Activated CD4-positive, alpha-beta T cell treated with anti-CD3 and anti-CD28 coated beads, Interleukin-2, Interleukin-4, amounts not matched to agents 100 ng/mL and 50 ng/mL, durations not matched to agents 16 hours and 8 hours (primary cell): ENCODE data around the gene EGLN3.
"Not testable (repeated sequence)": the region's sequence is repeated elsewhere in the genome, so short reads cannot be mapped to it uniquely, and the experiment has no call there.

Source experiments
- DNase-seq: peaks from one replicate; pipeline ENCODE4 v3.0.0-alpha.2; 2020; ENCODE audit warnings: low spot score

The EGLN3 gene

DNA sequence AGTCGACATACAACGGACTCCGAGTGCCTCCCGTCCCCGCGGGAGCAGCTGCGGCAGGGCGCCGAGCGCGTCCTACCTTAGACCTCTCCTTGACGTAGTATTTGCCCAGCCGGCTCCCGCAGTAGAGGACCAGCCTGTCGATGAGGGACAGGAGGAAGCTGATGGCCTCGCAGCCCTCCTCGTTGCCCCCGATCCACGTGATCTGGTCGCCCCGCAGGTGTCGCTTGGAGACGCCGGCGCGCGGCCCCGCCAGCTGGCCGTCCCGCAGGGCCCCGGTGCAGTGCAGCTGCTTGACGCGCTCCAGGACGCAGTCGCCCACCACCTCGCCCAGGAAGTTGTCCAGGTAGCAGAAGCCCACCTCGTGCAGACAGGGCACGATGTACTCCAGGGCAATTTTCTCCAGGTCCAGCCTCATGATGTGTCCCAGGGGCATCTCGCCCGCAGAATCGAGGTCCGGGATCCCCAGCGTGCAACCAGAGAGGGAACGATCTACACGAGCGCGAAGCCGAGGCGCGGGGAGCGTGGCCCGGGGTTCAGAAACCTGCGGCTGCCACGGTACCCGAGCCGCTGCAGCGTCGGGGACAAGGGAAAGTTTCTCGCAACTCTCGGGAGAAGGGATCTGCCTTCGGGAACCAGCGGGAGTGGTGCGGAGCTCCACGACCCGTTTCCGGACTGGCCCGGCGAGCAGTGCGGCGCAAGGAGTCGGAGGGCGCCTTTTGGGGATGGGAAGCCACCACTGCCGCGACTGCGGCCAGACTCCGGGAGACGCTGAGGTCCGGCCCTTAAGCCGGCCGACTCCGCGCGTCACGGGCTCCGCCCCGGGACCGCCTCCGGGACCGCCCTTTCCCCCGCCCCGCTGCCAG is at the start of gene EGLN3:
TSS of gene EGLN3 (minus strand) at position 755 of the 863 bp plus-strand sequence. CDS start at position 433, 322 bp downstream.
- DNase-seq, result peak; percentile 68

- DNase-seq, result no peak
Observed at GRCh38 chr14:34000396-34000795, 49.5 kb upstream of the EGLN3 start.

GRCh38 chr14:33999771-34000291 is 49.0 kb upstream of the EGLN3 start:
- no peak for DNase-seq

DNA sequence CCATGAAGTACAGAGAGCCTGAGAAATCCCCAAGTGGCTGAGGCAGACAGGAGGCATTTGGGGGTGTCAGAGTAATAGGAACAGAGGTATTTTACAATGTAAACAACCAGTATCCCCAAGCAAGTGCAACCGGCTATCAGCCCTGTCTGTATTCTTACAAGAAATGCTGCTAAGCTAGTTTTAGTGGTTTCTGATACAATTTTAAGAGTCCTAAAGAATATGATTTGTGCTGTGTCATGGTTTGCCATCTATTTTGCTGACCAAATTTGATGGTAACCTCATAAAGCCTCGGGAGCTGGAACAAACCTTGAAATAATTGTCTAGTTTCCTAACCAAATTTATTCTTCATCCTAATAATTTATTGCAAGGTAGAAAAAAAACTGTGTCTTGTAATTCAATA is 46.7 kb upstream of the EGLN3 start:
- DNase-seq, result no peak

- no peak for DNase-seq
Observed at GRCh38 chr14:33996462-33996861, 45.6 kb upstream of the EGLN3 start.

DNA sequence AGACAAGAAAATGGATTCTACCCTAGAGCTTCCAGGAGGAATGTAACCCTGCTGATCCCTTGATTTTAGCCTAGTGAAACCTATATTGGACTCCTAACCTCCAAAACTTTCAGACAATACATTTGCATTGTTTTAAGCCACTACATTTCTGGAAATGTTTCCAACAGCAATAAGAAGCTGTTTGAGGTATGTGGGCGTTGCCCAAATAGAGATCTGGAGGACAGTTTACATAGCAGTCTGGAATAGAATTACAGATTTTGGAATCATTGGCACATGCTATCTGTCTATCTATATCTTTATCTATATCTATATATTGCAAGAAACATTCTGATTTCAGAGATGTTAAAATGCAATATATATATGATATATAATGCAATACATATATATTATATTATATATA is 42.4 kb upstream of the EGLN3 start:
- DNase-seq, result no peak

DNA sequence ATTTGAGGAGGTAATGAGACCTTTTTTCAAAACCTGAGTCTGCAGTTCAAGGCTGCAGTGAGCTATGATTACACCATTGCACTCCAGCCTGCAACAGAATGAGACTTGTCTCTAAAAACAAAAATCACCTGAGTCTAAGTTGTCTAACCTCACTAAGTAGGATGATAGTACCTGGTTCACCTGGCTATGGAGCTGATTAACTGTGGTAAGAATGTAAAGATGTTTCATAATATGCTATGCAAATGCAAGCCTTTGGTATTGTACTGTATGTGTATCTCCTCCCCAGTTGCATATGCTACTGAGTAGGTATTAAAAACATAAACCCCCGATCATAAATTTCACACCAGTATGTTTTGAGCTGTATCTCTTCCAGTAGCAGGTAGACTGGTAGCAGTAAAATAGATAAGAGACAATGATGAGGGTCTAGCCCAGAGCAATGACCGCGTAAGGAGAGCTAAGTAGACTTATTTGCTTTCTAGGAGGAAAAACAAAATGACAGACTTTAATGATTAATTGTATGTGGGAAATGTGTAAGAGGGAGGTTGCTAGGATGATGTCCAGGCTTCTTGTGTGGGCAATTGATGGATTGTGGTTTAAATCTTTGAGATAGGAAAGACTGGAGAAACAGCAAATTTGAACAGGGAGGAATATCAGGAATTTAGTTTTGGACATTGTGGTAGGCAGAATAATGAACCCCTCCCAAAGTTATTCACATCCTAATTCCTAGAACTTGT is 41.6 kb upstream of the EGLN3 start:
- no peak for DNase-seq

DNA sequence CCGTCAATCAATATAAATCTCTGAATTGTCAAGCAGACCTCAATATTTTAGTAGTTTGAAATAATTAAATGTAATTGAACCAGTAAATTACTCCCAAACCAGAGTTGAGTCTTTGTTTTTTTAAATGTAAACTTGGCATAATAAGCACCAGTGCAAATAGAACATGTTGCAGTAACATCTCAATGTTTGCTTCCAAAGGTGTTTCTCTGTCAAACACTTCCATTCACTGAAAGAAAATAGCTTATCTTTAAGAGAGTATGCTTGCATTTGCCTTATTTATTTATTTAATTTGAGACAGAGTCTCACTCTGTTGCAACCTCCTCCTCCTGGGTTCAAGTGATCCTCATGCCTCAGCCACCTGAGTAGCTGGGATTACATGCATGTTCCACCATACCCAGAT is 39.9 kb upstream of the EGLN3 start:
- DNase-seq, result no peak

DNA sequence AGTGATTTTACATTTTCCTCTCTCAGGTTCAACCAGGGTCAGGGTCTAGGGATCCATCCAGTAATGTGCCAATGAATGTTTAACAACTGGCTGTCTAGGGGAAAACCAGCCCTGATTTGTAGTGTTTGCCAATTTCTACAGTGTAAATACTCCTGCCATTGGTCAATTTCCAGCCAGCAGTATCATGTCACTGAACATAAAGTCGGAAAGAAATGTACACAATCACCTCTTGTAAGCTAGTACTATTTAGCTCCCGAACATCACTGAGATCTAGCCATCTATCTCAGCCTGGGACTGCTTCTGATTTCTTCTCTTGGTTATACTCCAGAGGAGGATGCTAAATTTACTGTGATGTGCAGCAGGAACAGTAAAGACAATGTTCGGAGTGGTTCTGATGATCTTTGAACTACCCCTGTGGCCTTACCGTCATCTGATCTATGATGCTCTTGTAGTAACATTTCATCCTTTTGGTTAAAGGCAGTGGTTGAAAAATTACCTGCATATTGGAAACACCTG is 36.7 kb upstream of the EGLN3 start:
- DNase-seq, result no peak

GRCh38 chr14:33986804-33987203 is 35.9 kb upstream of the EGLN3 start:
- no peak for DNase-seq

DNA sequence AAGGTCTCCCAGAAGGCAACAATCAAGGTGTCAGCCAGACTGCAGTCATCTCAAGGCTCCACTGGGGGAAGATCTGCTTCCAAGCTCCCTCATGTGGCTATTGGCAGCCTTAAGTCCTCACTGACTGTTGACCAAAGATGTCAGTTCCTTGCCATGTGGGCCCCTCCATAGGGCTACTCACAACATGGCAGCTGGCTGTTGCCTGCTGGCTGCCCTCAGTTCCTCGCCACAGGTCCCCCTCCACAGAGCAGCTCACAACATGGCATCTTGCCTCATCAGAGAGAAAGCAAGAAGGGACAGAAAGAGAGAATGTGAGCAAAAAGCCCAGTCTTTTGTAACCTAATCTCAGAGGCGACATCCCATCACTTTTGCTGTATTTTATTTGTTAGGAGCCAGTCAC is 34.4 kb upstream of the EGLN3 start:
- no peak for DNase-seq

DNA sequence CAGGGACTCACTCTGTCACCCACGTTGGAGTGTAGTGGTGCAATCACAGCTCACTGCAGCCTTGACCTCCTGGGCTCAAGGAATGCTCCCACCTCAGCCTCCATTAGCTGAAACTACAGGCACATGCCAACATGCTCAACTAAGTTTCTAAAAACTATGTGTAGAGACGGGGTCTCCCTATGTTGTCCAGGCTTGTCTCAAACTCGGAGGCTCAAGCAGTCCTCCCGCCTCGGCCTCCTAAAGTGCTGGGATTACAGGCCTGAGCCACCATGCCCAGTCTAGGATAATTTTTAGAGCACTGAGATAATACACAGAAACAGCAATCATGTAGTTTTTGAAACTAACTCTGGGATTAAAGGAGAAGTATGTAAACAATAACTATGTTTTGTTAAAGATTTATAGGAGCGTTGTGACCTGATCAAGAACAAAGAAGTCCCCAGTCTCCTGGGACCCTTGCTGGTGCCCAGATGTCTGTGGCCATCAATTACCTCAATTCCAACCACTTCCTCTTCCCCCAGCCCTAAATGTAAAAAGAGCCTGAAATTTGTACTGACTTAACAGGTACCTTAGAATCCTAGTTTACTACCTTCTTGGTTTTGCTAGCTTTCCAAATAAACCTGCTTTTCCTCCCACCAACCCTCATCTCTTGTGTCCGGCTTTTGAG is 28.9 kb upstream of the EGLN3 start:
- no peak for DNase-seq

DNA sequence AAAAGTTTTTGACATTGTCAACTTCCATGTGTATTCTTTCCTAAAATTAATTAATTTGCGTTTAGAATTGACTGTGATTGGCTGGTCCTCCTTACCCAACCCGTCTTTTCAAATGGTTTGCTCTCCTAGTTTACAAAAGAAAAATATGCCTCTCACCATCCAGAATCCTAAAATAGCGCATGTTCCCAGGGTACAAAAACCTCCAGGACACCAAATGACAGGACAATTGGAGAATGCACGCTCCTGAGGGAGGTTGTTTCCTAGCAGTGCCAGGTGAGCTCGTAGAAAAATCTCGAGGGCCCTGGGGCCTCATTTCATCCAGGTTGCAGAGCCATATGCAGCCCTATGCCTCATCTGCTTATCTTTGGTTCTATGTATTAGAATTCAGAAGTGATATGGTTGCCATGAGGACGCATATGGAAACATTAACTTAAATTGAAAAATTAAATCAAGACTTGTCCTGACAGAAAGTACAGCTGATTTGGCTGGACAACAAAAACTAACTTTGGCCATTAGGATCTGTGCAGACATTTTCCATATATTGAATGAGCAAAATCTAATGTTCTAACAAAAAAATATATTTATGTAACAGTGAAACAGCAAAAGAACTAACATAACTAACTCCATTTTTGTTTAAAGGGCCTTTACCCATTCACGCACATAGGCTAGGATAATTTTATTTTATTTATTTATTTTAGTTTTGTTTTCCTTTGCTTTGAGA is 28.2 kb upstream of the EGLN3 start:
- no peak for DNase-seq

GRCh38 chr14:33972583-33973081 is 21.8 kb upstream of the EGLN3 start:
- no peak for DNase-seq

DNA sequence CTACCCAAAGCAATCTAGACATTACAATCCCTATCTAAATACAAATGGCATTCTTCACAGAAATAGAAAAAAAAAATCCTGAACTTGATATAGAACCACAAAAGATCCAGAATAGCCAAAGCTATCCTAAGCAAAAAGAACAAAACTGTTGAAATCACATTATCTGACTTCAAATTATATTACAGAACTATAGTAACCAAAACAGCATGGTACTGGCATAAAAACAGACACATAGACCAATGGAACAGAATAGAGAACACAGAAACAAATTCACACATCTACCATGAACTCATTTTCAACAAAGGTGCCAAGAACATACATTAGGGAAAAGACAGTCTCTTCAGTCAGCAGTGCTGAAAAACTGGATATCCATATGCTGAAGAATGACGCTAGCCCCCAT is 19.0 kb upstream of the EGLN3 start:
- not testable (repeated sequence) for DNase-seq

DNA sequence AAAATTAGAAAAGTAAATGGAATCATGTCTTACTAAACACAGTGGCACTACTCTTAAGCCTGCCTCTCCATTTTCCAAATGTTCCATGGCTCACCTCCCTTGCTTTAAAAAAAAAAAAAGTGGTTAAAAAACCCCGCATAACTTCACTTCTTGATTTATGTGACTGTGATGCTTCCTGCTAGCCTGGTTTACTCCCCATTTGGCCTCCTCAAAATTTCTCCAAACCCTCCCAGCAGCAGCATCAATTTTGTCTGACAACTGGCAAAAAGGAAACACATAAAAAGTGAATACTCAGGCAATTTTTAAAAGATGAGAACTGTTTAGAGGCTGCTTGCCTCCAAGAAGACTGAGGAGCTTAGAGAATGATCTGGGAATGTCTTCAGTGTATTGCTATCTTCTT is 17.8 kb upstream of the EGLN3 start:
- no peak for DNase-seq

- DNase-seq, result no peak
Observed at GRCh38 chr14:33967138-33967537, 16.3 kb upstream of the EGLN3 start.

GRCh38 chr14:33966276-33966675 is 15.4 kb upstream of the EGLN3 start:
- no peak for DNase-seq

- DNase-seq, result no peak
Observed at GRCh38 chr14:33964599-33965317, 13.9 kb upstream of the EGLN3 start.

DNA sequence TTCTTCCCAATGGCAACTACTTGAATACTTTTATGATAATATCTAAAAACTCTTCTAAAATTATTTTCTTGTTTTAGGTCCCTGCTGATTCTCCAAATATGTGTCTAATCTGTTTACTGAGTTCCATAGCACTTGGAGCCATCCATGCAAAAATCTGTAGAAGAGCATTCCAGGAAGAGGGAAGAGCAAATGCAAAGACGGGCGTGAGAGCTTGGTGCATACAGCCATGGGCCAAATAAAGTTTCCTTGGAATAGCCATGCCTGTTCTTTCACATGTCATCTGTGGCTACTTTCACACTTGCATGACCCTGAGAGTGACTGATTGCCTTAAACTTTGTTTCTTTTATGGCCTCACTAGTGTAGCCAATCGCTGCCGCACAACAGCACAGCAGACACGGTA is 13.0 kb upstream of the EGLN3 start:
- no peak for DNase-seq

- DNase-seq, result not testable (repeated sequence)
Observed at GRCh38 chr14:33962466-33962865, 11.6 kb upstream of the EGLN3 start.
